Activated CD8-positive, alpha-beta memory T cell treated with anti-CD3 and anti-CD28 coated beads for 24 hours (primary cell): Measurements from ENCODE around the gene B3GAT1.
A peak's percentile ranks its signal among the peaks of the same experiment; 100 is the strongest.

Source experiments
- DNase-seq: peaks from one replicate; pipeline ENCODE4 v3.0.0-alpha.2; 2020

The B3GAT1 gene

GRCh38 chr11:134332782-134333181, 79.3 kb downstream of the B3GAT1 start:
- DNase-seq, result no peak

GRCh38 chr11:134332189-134332631, 79.8 kb downstream of the B3GAT1 start:
- DNase-seq, result no peak

- peak; percentile 91 for DNase-seq
These were observed 80.5 kb downstream of the B3GAT1 start, which contains the start of gene GLB1L2 for GRCh38 chr11:134331354-134332188. TSS of gene GLB1L2 (plus strand) at chr11:134331988. CDS start at chr11:134332062, 74 bp downstream.

- DNase-seq, result no peak
These were observed 81.3 kb downstream of the B3GAT1 start for GRCh38 chr11:134330611-134331353.
